Psoas muscle (tissue), 8 donors: ENCODE results near the gene TRAPPC2. TPM values are rescaled to one million over a fixed set of nuclear protein-coding genes. Genes with fewer than 3 reads are reported as not detected.

Source experiments
- ATAC-seq, 4 donors: fragments of 200-7000 bp; cut with Tn5 transposase; one replicate each; pipeline ENCODE4 v1.9.1; 2020; ENCODE audit warnings: moderate library complexity in 3 of 4, mild to moderate bottlenecking in 2 of 4
- DNase-seq, 2 donors: peaks; one replicate each; pipeline ENCODE4 v3.0.0-alpha.2; 2020
- H3K27ac ChIP-seq: fragments of 200-600 bp; one replicate; pipeline ENCODE4 v1.8.0; 2022
- H3K27me3 ChIP-seq, 3 donors: fragments of 200-600 bp in 1 of 3; one replicate each; pipeline versions ENCODE4 v1.6.1 to v1.8.0; 2013 to 2022; ENCODE audit warnings: low read length in 2 of 3, mild to moderate bottlenecking in 2 of 3, moderate library complexity in 1 of 3; ENCODE audit not compliant: insufficient read depth in 3 of 3
- H3K36me3 ChIP-seq, 2 donors: fragments of 200-600 bp in 1 of 2; one replicate each; pipeline versions ENCODE4 v1.6.1 to v1.8.0; 2013 to 2022; ENCODE audit warnings: low read depth in 1 of 2, mild to moderate bottlenecking in 1 of 2, moderate library complexity in 1 of 2; ENCODE audit not compliant: insufficient read depth in 1 of 2
- H3K4me1 ChIP-seq: fragments of 200-600 bp; one replicate; pipeline ENCODE4 v1.8.0; 2022
- H3K4me3 ChIP-seq: fragments of 200-600 bp; one replicate; pipeline ENCODE4 v1.8.0; 2022; ENCODE audit warnings: mild to moderate bottlenecking
- H3K9me3 ChIP-seq: fragments of 200-600 bp; one replicate; pipeline ENCODE4 v1.8.0; 2022
- WGBS, 3 donors: extraction: QIAGEN DNeasy Blood & Tissue Kit; methylation state at CpG; one replicate each; pipeline versions ENCODE4 v1.1.6 to v1.1.7; 2013; 5-methylcytosine and 5-hydroxymethylcytosine counted together
- intact Hi-C, 2 donors: fragments of 100-400 bp; cut with DNase I; formaldehyde crosslinking; loops; one replicate each; pipeline versions ENCODE4 v1.11.0 to v1.14.2; 2022
- polyA plus RNA-seq, 3 donors: library from polyadenylated mRNA; stranded (reverse); fragments of 200-250 nt; gene quantifications; one replicate each; pipeline ENCODE4 v1.2.3, GENCODE V29; 2013
- total RNA-seq, 4 donors: library from RNA; stranded (reverse); fragmentation: NEBNext Ultra II Directional in 2 of 4; extraction: Animal tissue kit (Norgen Biotek cat#: 25700) in 2 of 4; gene quantifications; one replicate each; pipeline versions ENCODE4 v1.2.1 to v1.2.4, GENCODE V29; 2021 to 2023
- TF ChIP-seq, protein P1 (sequence below): fragments of 200-600 bp; IDR thresholded peaks from one replicate; pipeline ENCODE4 v1.8.0; 2022; ENCODE audit warnings: antibody characterized with exemption
- donor health status: healthy with polysubstance abuse.
- donor health status: DM: no; HTN: no; CAD: no; lungs with moderate emphysema.
- donor health status: Bipolar disorder and iron deficiency.
- donor health status: healthy.
- donor health status: DM: yes; HTN: yes; CAD: no.
- donor health status: DM: no; HTN: no; CAD: no.
- donor health status: DM: no; HTN: no; CAD: no.
- donor health status: DM: yes; HTN: yes; CAD: no.

Gene TRAPPC2
- total and polyA plus RNA-seq, 7 donors: 2.1 to 6.3 (median 4.0) TPM

DNA sequence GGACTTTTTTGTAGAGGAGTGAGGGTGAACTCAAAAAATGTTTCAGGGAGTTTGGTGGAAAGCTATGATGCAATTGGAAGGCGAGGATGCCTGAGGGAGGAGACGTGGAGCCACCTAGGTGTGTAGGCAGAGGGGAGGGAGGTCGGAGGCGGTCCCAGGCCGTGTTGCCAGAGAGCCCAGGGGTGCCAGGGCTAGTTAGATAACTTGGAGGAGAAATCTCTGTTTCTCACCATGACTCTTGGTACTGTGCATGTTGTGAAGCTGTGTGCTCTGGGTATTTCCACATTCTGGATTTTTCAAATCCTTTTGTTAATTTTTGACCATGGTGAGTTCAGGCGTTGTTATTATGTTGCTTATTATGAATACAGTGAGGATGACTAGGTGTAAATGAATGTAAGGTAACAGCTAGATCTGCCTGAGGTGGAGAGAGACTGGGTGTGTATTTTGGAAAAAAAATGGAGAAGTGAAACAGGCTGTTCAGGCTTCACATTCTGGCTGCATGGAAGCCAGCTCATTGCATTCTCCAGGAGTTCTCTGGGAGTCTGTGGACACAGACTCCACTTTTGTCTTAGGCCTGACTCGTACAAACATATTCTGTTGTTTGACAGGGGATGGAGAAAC lies 41.0 kb downstream of the TRAPPC2 start:
- H3K9me3 ChIP-seq: no peaks in the 10 kb centered on the region
- no peak for ATAC-seq
- peaks cover 0 to 5% (median 0%) of the 10 kb centered on the region in 3 donors for H3K27me3 ChIP-seq
- 45 to 66% (median 58%) methylated on average over 7 of the region's 7 CpGs for WGBS, 3 donors
- intact Hi-C loops: no loop called here
- peak overlapping the region; percentile 37 for H3K27ac ChIP-seq
- no peak for DNase-seq
- no peak overlapping the region for H3K4me3 ChIP-seq
- no peaks in the 10 kb centered on the region for H3K36me3 ChIP-seq
- TF ChIP-seq, protein P1, sequence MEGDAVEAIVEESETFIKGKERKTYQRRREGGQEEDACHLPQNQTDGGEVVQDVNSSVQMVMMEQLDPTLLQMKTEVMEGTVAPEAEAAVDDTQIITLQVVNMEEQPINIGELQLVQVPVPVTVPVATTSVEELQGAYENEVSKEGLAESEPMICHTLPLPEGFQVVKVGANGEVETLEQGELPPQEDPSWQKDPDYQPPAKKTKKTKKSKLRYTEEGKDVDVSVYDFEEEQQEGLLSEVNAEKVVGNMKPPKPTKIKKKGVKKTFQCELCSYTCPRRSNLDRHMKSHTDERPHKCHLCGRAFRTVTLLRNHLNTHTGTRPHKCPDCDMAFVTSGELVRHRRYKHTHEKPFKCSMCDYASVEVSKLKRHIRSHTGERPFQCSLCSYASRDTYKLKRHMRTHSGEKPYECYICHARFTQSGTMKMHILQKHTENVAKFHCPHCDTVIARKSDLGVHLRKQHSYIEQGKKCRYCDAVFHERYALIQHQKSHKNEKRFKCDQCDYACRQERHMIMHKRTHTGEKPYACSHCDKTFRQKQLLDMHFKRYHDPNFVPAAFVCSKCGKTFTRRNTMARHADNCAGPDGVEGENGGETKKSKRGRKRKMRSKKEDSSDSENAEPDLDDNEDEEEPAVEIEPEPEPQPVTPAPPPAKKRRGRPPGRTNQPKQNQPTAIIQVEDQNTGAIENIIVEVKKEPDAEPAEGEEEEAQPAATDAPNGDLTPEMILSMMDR: no peak
- peaks cover 24% of the 10 kb centered on the region for H3K4me1 ChIP-seq

DNA sequence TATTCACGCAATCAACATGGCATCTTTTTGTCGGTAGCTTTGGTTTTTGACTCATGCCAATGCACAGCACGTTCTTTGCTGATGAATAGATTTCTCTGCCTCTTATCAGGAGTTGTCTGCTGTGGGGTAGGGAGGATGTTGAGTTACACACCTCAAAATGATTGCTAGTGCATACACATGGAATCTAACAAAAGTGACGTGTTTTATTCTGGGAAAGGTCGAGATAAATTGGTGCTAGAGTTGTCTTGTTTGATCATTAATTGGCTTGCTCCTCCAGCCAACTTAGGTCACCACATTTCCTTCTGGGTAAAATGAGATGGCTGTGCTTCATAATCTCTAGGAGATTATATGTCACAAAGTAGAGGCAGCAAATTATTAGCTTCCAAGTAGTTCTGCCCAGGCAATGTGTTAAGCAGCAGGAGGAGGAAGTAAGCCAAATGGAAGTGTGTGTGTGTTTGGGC lies 41.6 kb downstream of the TRAPPC2 start:
- intact Hi-C loops: no loop called here
- peaks cover 0 to 5% (median 0%) of the 10 kb centered on the region in 3 donors for H3K27me3 ChIP-seq
- 39 to 66% (median 59%) methylated on average over 5 of the region's 5 CpGs for WGBS, 3 donors
- H3K36me3 ChIP-seq: no peaks in the 10 kb centered on the region
- ATAC-seq (no peak), DNase-seq (no peak)
- peak overlapping the region; percentile 53 for H3K27ac ChIP-seq
- no peak overlapping the region for H3K4me3 ChIP-seq
- peaks cover 24% of the 10 kb centered on the region for H3K4me1 ChIP-seq
- H3K9me3 ChIP-seq: no peaks in the 10 kb centered on the region
- TF ChIP-seq, protein P1: no peak

DNA sequence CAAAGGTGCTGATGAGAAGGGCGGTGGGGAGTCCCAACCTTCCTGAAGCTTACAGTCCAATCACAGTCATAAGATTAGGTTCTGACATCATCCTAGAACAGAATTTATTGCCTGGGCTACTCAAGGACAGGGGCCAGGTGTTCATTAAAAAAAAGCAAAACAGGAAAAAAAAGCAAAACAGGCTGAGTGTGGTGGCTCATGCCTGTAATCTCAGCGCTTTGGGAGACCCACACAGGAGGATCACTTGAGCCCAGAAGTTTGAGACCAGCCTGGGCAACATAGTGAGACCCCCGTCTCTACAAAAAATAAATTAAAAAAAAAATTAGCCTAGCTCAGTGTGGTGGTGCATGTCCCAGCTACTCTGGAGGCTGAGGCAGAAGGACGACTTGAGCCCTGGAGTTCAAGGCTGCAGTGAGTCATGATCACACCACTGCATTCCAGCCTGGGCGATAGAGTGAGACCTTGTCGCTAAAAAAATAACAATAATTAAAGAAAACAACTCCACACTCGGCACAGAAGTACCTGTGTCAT lies 42.5 kb downstream of the TRAPPC2 start:
- Histone ChIP-seq H3K27me3 (peaks cover 0 to 5% (median 0%) of the 10 kb centered on the region in 3 donors), H3K4me1 (peaks cover 24% of the 10 kb centered on the region), H3K36me3 (no peaks in the 10 kb centered on the region), H3K27ac (peak overlapping the region; percentile 53), H3K4me3 (no peak overlapping the region), H3K9me3 (no peaks in the 10 kb centered on the region)
- TF ChIP-seq, protein P1: no peak
- WGBS, 3 donors: 77 to 78% (median 77%) methylated on average over 7 of the region's 7 CpGs
- ATAC-seq: no peak
- no peak for DNase-seq
- intact Hi-C loops: no loop called here

DNA sequence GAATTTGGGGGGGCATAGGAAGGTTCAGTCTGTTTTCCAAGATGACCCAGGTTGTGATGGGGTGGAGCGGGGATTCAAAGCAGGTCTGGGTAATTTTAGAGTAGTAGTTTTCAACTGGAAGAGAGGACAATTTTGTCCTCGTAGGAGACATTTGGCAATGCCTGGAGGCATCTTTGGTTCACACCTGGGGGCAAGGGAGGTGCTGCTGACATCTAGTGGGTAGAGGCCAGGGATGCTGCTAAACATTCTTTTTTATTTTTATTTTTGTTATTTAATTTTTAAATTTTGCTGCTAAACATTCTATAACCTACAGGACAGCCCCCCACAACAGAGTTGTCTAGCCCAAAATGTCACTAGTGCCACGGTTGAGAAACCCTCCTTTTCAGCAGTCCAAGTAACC lies 43.6 kb downstream of the TRAPPC2 start:
- Histone ChIP-seq H3K36me3 (no peaks in the 10 kb centered on the region), H3K4me3 (peak overlapping the region; percentile 75), H3K9me3 (no peaks in the 10 kb centered on the region), H3K27me3 (peaks cover 0 to 5% (median 0%) of the 10 kb centered on the region in 3 donors), H3K27ac (peak overlapping the region; percentile 89), H3K4me1 (peaks cover 24% of the 10 kb centered on the region)
- TF ChIP-seq, protein P1: no peak
- DNase-seq (no peak), ATAC-seq (no peak)
- intact Hi-C loops: no loop called here
- WGBS, 3 donors: 52 to 70% (median 53%) methylated on average over 3 of the region's 3 CpGs
